ENCODE measurements around the gene ERC2. TPM values are rescaled to one million over a fixed set of nuclear protein-coding genes. Genes with fewer than 3 reads are reported as not detected.

The ERC2 gene
- total and polyA plus RNA-seq, 7 experiments from 2014 or later, result not detected

GRCh38 chr3:56443372-56443771, 24.9 kb downstream of the ERC2 start:
- Histone ChIP-seq H3K9me3 (ENCODE audit: control insufficient read depth in 2 of 3, low read length in 3 of 3) (no peaks in the 10 kb centered on the region), H3K27me3 (ENCODE audit: control insufficient read depth in 2 of 2, insufficient read depth in 2 of 2, low read length in 2 of 2) (no peaks in the 10 kb centered on the region), H3K27ac (ENCODE audit: low read depth, low read length) (no peak overlapping the region), H3K4me3 (ENCODE audit: low read length) (no peak overlapping the region), H3K4me1 (ENCODE audit: control insufficient read depth in 2 of 2, insufficient read depth in 2 of 2, low read length in 2 of 2) (no peaks in the 10 kb centered on the region), H3K36me3 (ENCODE audit: control insufficient read depth in 2 of 3, insufficient read depth in 3 of 3, low read length in 3 of 3) (no peaks in the 10 kb centered on the region)
- Mint-ChIP-seq H3K36me3 (no peaks in the 10 kb centered on the region), H3K4me3 (no peak overlapping the region), H3K27me3 (peaks cover 2 to 36% (median 25%) of the 10 kb centered on the region in 5 donors), H3K4me1 (peaks cover 0 to 1% (median 0%) of the 10 kb centered on the region in 7 donors), H3K9me3 (peaks cover 0 to 21% (median 4%) of the 10 kb centered on the region in 11 donors), H3K27ac (no peak overlapping the region)
- intact Hi-C loops (cut with micrococcal nuclease), result no loop called here
- no peak for ATAC-seq
- no peak for DNase-seq
- POLR2A ChIA-PET, result no interaction called here
- CTCF ChIA-PET, result no interaction called here

- Histone ChIP-seq H3K36me3 (ENCODE audit: control insufficient read depth in 2 of 3, insufficient read depth in 3 of 3, low read length in 3 of 3) (no peaks in the 10 kb centered on the region), H3K27me3 (ENCODE audit: control insufficient read depth in 2 of 2, insufficient read depth in 2 of 2, low read length in 2 of 2) (no peaks in the 10 kb centered on the region), H3K4me3 (ENCODE audit: low read length) (no peak overlapping the region), H3K27ac (ENCODE audit: low read depth, low read length) (no peak overlapping the region), H3K4me1 (ENCODE audit: control insufficient read depth in 2 of 2, insufficient read depth in 2 of 2, low read length in 2 of 2) (no peaks in the 10 kb centered on the region), H3K9me3 (ENCODE audit: control insufficient read depth in 2 of 3, low read length in 3 of 3) (no peaks in the 10 kb centered on the region)
- Mint-ChIP-seq H3K4me3 (no peak overlapping the region), H3K27me3 (peaks cover 7 to 52% (median 36%) of the 10 kb centered on the region in 5 donors), H3K36me3 (peaks cover 0 to 4% (median 0%) of the 10 kb centered on the region in 5 donors), H3K4me1 (peaks cover 0 to under 1% (median 0%) of the 10 kb centered on the region in 7 donors), H3K27ac (no peak overlapping the region), H3K9me3 (peaks cover 0 to 10% (median 3%) of the 10 kb centered on the region in 11 donors)
- POLR2A ChIA-PET, result no interaction called here
- CTCF ChIA-PET, result no interaction called here
- no peak for DNase-seq
- intact Hi-C loops (cut with micrococcal nuclease), result no loop called here
- ATAC-seq, result no peak
Observed at GRCh38 chr3:56428667-56429066, 39.6 kb downstream of the ERC2 start.

DNA sequence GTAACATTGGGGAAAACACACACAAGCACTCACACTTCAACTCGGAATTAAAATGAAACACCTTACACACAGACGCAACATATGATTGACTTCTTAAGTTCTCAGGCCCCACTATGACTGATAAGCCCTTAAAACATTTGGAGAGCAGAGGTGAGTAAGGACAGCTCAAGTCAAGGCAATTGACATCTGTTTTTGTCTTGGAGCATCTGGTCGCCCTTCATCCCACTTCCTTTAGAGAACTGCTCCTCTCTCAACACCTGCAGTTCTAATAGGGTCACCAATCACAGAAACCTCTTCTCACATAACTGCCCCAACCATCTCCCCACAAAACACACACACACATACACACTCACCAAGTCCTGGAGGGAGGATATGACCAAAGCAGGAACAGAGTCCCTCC, 43.4 kb downstream of the ERC2 start:
- no peak overlapping the region for H3K4me3 ChIP-seq (ENCODE audit: low read length)
- ChIA-PET POLR2A (no interaction called here), CTCF (no interaction called here)
- H3K27ac ChIP-seq (ENCODE audit: low read depth, low read length), result no peak overlapping the region
- peaks cover 0 to 5% (median 0%) of the 10 kb centered on the region in 7 donors for H3K4me1 Mint-ChIP-seq
- H3K27me3 ChIP-seq (ENCODE audit: control insufficient read depth in 2 of 2, insufficient read depth in 2 of 2, low read length in 2 of 2), result no peaks in the 10 kb centered on the region
- peaks cover 2 to 42% (median 30%) of the 10 kb centered on the region in 5 donors for H3K27me3 Mint-ChIP-seq
- peaks cover 0 to 7% (median 0%) of the 10 kb centered on the region in 11 donors for H3K9me3 Mint-ChIP-seq
- no peaks in the 10 kb centered on the region for H3K4me1 ChIP-seq (ENCODE audit: control insufficient read depth in 2 of 2, insufficient read depth in 2 of 2, low read length in 2 of 2)
- no peak overlapping the region for H3K4me3 Mint-ChIP-seq
- H3K36me3 ChIP-seq (ENCODE audit: control insufficient read depth in 2 of 3, insufficient read depth in 3 of 3, low read length in 3 of 3), result no peaks in the 10 kb centered on the region
- intact Hi-C loops (cut with micrococcal nuclease), result no loop called here
- H3K36me3 Mint-ChIP-seq, result peaks cover 0 to 4% (median 0%) of the 10 kb centered on the region in 5 donors
- no peak overlapping the region for H3K27ac Mint-ChIP-seq
- ATAC-seq, result no peak
- DNase-seq, result no peak
- H3K9me3 ChIP-seq (ENCODE audit: control insufficient read depth in 2 of 3, low read length in 3 of 3), result no peaks in the 10 kb centered on the region

DNA sequence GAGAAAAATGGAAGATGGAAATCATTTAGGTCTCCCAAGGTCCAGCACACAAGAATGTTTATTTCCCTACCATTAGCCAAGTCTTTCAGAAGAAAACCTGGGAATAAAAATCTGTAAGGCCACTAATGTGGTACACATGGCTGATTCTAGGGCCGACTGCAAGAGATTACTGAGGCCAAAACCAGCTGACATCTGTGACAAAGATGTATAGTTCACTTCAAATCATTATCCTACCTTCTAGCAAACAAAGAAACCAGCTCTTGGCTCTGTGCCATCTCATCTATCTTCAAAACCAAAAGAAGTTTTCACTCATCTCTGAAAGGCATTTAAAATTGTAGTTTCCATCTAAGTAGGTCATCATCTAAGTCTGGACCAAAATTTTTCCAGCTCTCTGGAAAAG, 43.9 kb downstream of the ERC2 start:
- no peaks in the 10 kb centered on the region for H3K27me3 ChIP-seq (ENCODE audit: control insufficient read depth in 2 of 2, insufficient read depth in 2 of 2, low read length in 2 of 2)
- POLR2A ChIA-PET, result no interaction called here
- intact Hi-C loops (cut with micrococcal nuclease), result no loop called here
- Mint-ChIP-seq H3K27ac (no peak overlapping the region), H3K4me1 (peaks cover 0 to 5% (median 0%) of the 10 kb centered on the region in 7 donors), H3K27me3 (peaks cover 2 to 42% (median 29%) of the 10 kb centered on the region in 5 donors), H3K36me3 (peaks cover 0 to 4% (median 0%) of the 10 kb centered on the region in 5 donors), H3K4me3 (no peak overlapping the region), H3K9me3 (peaks cover 0 to 7% (median 0%) of the 10 kb centered on the region in 11 donors)
- CTCF ChIA-PET, result no interaction called here
- H3K27ac ChIP-seq (ENCODE audit: low read depth, low read length), result no peak overlapping the region
- no peaks in the 10 kb centered on the region for H3K9me3 ChIP-seq (ENCODE audit: control insufficient read depth in 2 of 3, low read length in 3 of 3)
- no peaks in the 10 kb centered on the region for H3K36me3 ChIP-seq (ENCODE audit: control insufficient read depth in 2 of 3, insufficient read depth in 3 of 3, low read length in 3 of 3)
- no peaks in the 10 kb centered on the region for H3K4me1 ChIP-seq (ENCODE audit: control insufficient read depth in 2 of 2, insufficient read depth in 2 of 2, low read length in 2 of 2)
- DNase-seq (no peak), ATAC-seq (no peak)
- no peak overlapping the region for H3K4me3 ChIP-seq (ENCODE audit: low read length)

DNA sequence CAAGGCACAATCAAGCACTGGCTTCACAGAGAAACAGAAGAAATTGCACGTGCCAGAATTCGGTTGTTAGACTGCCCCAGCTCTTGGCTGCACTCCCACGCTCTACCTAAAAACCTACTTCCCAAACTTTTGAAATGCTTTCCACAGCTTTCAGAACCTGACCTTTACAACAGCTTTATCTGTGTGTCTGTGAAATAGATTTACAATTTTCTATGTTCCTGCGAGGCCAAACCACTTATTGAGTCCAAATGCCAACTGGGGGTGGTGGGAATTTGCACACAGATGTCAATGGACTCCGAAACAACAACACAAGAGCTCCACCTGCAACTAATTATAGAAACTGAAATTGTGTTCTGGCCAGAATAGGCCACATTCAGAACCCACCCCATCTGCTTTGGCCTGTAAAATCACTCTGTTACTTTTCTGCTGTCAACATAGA, 44.6 kb downstream of the ERC2 start:
- H3K4me3 Mint-ChIP-seq, result no peak overlapping the region
- Histone ChIP-seq H3K9me3 (ENCODE audit: control insufficient read depth in 2 of 3, low read length in 3 of 3) (no peaks in the 10 kb centered on the region), H3K27ac (ENCODE audit: low read depth, low read length) (no peak overlapping the region), H3K4me1 (ENCODE audit: control insufficient read depth in 2 of 2, insufficient read depth in 2 of 2, low read length in 2 of 2) (no peaks in the 10 kb centered on the region), H3K4me3 (ENCODE audit: low read length) (no peak overlapping the region), H3K36me3 (ENCODE audit: control insufficient read depth in 2 of 3, insufficient read depth in 3 of 3, low read length in 3 of 3) (no peaks in the 10 kb centered on the region), H3K27me3 (ENCODE audit: control insufficient read depth in 2 of 2, insufficient read depth in 2 of 2, low read length in 2 of 2) (no peaks in the 10 kb centered on the region)
- DNase-seq, result no peak
- no peak overlapping the region for H3K27ac Mint-ChIP-seq
- peaks cover 0 to 7% (median 0%) of the 10 kb centered on the region in 11 donors for H3K9me3 Mint-ChIP-seq
- intact Hi-C loops (cut with micrococcal nuclease), result no loop called here
- ChIA-PET POLR2A (no interaction called here), CTCF (no interaction called here)
- peaks cover 0 to 39% (median 23%) of the 10 kb centered on the region in 5 donors for H3K27me3 Mint-ChIP-seq
- H3K4me1 Mint-ChIP-seq, result peaks cover 0 to 5% (median 0%) of the 10 kb centered on the region in 7 donors
- no peak for ATAC-seq
- peaks cover 0 to 4% (median 0%) of the 10 kb centered on the region in 5 donors for H3K36me3 Mint-ChIP-seq

- POLR2A ChIA-PET, result no interaction called here
- H3K27ac Mint-ChIP-seq, result no peak overlapping the region
- H3K4me1 Mint-ChIP-seq, result peaks cover 0 to 5% (median 0%) of the 10 kb centered on the region in 7 donors
- intact Hi-C loops (cut with micrococcal nuclease), result no loop called here
- H3K27ac ChIP-seq (ENCODE audit: low read depth, low read length), result no peak overlapping the region
- no peak for ATAC-seq
- H3K4me3 ChIP-seq (ENCODE audit: low read length), result no peak overlapping the region
- H3K27me3 Mint-ChIP-seq, result peaks cover 0 to 40% (median 18%) of the 10 kb centered on the region in 5 donors
- no peak overlapping the region for H3K4me3 Mint-ChIP-seq
- H3K9me3 ChIP-seq (ENCODE audit: control insufficient read depth in 2 of 3, low read length in 3 of 3), result no peaks in the 10 kb centered on the region
- peaks cover 0 to 6% (median 0%) of the 10 kb centered on the region in 11 donors for H3K9me3 Mint-ChIP-seq
- peaks cover 0 to 4% (median 0%) of the 10 kb centered on the region in 5 donors for H3K36me3 Mint-ChIP-seq
- DNase-seq, result no peak
- no peaks in the 10 kb centered on the region for H3K4me1 ChIP-seq (ENCODE audit: control insufficient read depth in 2 of 2, insufficient read depth in 2 of 2, low read length in 2 of 2)
- H3K27me3 ChIP-seq (ENCODE audit: control insufficient read depth in 2 of 2, insufficient read depth in 2 of 2, low read length in 2 of 2), result no peaks in the 10 kb centered on the region
- CTCF ChIA-PET, result no interaction called here
- no peaks in the 10 kb centered on the region for H3K36me3 ChIP-seq (ENCODE audit: control insufficient read depth in 2 of 3, insufficient read depth in 3 of 3, low read length in 3 of 3)
Observed at GRCh38 chr3:56422316-56422715, 46.0 kb downstream of the ERC2 start.

DNA sequence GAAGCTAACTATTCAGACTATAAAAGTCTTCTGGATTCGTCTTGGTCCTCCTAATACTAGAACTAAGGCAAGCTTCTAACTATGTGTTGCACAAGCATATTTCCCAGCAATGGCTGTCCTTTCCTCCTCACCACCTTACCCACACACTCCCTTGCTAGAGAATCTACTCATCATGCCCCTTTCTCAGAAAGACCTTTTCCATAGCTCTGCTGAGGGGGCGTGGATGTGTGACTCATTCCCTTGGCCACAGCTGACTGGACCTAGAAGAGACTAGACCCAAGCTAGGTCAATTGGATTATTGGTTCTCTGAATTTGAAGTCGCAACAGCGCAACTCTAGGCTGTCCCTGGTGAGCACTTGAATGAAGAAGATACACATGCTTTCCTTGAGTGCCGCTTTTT, 47.1 kb downstream of the ERC2 start:
- Mint-ChIP-seq H3K36me3 (peaks cover 0 to 4% (median 0%) of the 10 kb centered on the region in 5 donors), H3K4me3 (no peak overlapping the region), H3K27me3 (peaks cover 0 to 41% (median 16%) of the 10 kb centered on the region in 5 donors), H3K4me1 (peaks cover 0 to 5% (median 0%) of the 10 kb centered on the region in 7 donors), H3K27ac (no peak overlapping the region), H3K9me3 (peaks cover 0 to 6% (median 0%) of the 10 kb centered on the region in 11 donors)
- H3K4me1 ChIP-seq (ENCODE audit: control insufficient read depth in 2 of 2, insufficient read depth in 2 of 2, low read length in 2 of 2), result no peaks in the 10 kb centered on the region
- no peak overlapping the region for H3K4me3 ChIP-seq (ENCODE audit: low read length)
- H3K27ac ChIP-seq (ENCODE audit: low read depth, low read length), result no peak overlapping the region
- H3K36me3 ChIP-seq (ENCODE audit: control insufficient read depth in 2 of 3, insufficient read depth in 3 of 3, low read length in 3 of 3), result no peaks in the 10 kb centered on the region
- H3K27me3 ChIP-seq (ENCODE audit: control insufficient read depth in 2 of 2, insufficient read depth in 2 of 2, low read length in 2 of 2), result no peaks in the 10 kb centered on the region
- ChIA-PET CTCF (no interaction called here), POLR2A (no interaction called here)
- no peaks in the 10 kb centered on the region for H3K9me3 ChIP-seq (ENCODE audit: control insufficient read depth in 2 of 3, low read length in 3 of 3)
- DNase-seq, result no peak
- ATAC-seq, result no peak
- intact Hi-C loops (cut with micrococcal nuclease), result no loop called here
